A375 (cell line): ENCODE results near the gene ZDHHC7. TPM values are rescaled to one million over a fixed set of nuclear protein-coding genes. Genes with fewer than 3 reads are reported as not detected.

Experiments
- total RNA-seq: library from RNA; depleted of rRNA; stranded (reverse); fragments of >200 nt; shearing (Covaris generic); gene quantifications from 2 replicates; pipeline ENCODE4 v1.2.3, GENCODE V29; 2014; rRNA removed

Gene ZDHHC7, protein sequence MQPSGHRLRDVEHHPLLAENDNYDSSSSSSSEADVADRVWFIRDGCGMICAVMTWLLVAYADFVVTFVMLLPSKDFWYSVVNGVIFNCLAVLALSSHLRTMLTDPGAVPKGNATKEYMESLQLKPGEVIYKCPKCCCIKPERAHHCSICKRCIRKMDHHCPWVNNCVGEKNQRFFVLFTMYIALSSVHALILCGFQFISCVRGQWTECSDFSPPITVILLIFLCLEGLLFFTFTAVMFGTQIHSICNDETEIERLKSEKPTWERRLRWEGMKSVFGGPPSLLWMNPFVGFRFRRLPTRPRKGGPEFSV
- total RNA-seq: 37.1 and 38.7 TPM in 2 replicates

DNA sequence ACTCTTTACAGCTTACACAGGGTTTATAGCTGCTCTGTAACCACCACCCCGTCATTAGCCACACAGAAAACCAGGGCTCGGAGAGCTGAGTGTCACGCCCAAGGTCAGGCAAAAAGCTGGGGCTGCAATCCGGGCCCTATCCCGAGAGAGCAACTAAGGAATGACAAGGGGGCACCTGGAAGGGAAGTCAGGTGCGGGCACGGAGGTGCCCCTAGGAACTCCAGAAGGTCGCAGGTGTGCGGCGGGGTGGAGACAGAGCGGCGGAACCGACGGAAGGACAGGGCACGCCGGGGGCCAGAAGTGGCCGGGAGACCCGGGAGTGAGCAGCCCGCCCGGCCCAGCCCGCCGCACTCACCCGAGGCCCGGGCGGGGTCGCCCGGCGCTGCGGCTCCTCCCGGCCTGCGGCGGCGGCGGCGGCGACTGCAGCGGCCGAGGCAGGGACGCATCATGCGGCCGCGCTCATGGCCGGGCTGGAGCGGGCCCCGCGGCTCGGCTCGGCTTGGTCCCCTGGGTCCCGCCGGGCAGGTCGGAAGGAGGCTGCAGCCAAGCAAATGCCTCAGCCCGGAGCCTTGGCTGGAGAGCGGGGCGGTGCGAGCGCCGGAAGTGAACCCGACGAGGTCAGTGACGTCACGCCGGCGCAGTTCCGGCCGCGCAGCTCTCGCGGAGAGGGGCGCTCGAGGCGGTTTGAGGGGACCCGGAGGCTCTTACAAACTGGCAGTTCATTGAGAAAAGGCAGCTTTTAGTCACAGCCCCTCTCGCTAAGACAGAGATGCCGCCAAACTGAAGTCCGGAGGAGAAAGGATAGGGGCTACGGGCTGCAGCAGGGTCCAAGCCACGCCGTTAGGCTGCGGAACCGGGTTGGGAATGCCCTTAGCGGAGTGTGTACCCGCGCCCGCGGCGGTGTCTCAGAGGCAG lies at the start of gene ZDHHC7:
Gene ZDHHC7, minus strand, starts transcription at position 605 of the 915 bp plus-strand sequence. CDS start 20,917 bp downstream, outside the sequence.

DNA sequence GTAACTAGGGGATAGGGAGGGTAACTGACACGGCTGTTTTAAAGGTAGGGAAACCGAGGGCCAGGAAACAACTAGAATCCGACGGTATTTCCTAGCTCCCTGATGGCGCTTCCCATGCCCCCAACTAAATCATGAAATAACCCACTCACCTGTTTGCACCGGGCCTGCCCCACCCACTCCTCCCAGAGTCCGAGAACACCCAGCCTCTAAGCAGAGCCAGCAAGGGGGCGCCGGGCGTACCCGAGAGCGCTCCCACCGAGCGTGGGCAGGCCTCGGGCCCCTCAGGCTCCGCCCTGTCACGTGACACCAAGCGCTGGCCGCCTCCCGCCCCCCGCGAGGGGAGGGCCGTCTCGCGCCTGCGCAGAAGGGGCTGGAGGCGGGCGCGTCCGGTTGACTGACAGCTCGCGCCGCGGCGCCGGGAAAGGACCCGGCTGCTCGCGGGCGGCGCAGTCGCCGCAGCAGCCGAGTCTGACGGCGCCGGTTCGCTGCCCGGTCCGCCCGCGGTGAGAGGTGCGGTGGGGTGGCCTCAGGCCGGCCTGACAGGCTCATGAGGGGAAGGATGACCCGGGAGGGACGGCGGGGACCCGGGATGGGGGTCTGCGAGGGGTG lies 16.1 kb upstream of the ZDHHC7 start, which contains the start of gene KIAA0513:
Gene KIAA0513, plus strand, starts transcription at position 447 of the 609 bp plus-strand sequence. CDS start 39,277 bp downstream, outside the sequence.

Other genes with a start within 250 kb of the ZDHHC7 start
- gene CRISPLD2, start 191.6 kb downstream of the ZDHHC7 start, total RNA-seq: 0.77 and 0.98 TPM in 2 replicates
- gene KIAA0513, start 16.3 kb upstream of the ZDHHC7 start, total RNA-seq: 5.2 and 7.0 TPM in 2 replicates
- gene CIBAR2, start 100.9 kb upstream of the ZDHHC7 start, total RNA-seq: not detected in 2 replicates